Measurements from ENCODE around the gene PLEKHG5. TPM values are rescaled to one million over a fixed set of nuclear protein-coding genes. Genes with fewer than 3 reads are reported as not detected.

Gene PLEKHG5
- total and polyA plus RNA-seq, 2 donors (not counting 1 experiment from before 2014, with no cell fraction given), result 0.13 to 0.20 TPM

DNA sequence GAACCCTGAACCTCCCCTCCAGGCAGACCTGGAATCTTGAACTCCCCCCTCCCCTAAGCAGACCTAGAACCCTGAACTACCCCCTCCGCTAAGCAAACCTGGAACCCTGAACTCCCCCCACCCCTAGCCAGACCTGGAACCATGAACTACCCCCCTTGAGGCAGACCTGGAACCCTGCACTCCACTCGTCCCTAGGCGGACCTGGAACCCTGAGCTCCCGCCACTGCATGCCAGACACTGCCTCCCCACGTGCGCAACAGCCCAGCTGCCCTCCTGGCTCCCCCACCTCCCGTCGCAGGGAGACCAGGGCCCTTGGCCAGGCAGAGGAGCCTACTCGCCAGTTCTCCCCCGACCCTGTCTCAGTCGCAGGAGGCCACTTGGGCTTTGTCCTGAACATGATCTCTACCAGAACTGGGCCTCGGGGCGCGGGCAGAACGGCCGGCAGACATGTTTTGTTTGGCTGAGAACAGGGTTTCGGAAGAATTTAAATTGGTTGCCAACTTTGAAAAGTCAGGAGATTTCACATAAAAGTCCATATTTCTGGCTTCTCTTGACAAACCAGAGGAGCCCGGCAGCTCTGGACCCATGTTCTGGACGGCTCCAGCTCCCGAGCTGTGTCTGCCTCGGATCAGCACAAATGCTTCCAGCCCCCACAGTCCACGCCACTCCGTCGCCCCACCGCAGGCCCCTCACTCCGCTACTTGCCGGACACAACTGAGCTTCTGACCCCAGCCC is 9.2 kb upstream of the PLEKHG5 start:
- Mint-ChIP-seq H3K4me3 (no peak overlapping the region), H3K27ac (no peak overlapping the region), H3K4me1 (peaks cover 13% of the 10 kb centered on the region), H3K9me3 (ENCODE audit: insufficient read depth) (no peaks in the 10 kb centered on the region), H3K27me3 (peaks cover 36% of the 10 kb centered on the region)
- H4K20me1 ChIP-seq (ENCODE audit: control insufficient read depth, insufficient read depth, low read length, poor library complexity, severe bottlenecking), result no peaks in the 10 kb centered on the region
- CTCF ChIA-PET, result no interaction called here
- ATAC-seq (ENCODE audit: low read depth) (no peak), DNase-seq (no peak)
- H3K4me1 ChIP-seq (ENCODE audit: control insufficient read depth in 2 of 2, insufficient read depth in 2 of 2, low read length in 2 of 2), result peaks cover 13 to 17% of the 10 kb centered on the region in 2 donors
- no peaks in the 10 kb centered on the region for H3K9me3 ChIP-seq (ENCODE audit: control extremely low read depth in 1 of 3, control insufficient read depth in 2 of 3, insufficient read depth in 1 of 3, low read length in 2 of 3)
- TF ChIP-seq, protein P1, sequence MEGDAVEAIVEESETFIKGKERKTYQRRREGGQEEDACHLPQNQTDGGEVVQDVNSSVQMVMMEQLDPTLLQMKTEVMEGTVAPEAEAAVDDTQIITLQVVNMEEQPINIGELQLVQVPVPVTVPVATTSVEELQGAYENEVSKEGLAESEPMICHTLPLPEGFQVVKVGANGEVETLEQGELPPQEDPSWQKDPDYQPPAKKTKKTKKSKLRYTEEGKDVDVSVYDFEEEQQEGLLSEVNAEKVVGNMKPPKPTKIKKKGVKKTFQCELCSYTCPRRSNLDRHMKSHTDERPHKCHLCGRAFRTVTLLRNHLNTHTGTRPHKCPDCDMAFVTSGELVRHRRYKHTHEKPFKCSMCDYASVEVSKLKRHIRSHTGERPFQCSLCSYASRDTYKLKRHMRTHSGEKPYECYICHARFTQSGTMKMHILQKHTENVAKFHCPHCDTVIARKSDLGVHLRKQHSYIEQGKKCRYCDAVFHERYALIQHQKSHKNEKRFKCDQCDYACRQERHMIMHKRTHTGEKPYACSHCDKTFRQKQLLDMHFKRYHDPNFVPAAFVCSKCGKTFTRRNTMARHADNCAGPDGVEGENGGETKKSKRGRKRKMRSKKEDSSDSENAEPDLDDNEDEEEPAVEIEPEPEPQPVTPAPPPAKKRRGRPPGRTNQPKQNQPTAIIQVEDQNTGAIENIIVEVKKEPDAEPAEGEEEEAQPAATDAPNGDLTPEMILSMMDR (IDR thresholded peaks at IDR 0.05), result no peak
- no peak for TF ChIP-seq EZH2 (IDR thresholded peaks at IDR 0.05; ENCODE audit: borderline replicate concordance, insufficient read depth, low read depth, low read length, poor library complexity, severe bottlenecking)
- no peaks in the 10 kb centered on the region for H3K79me2 ChIP-seq (ENCODE audit: control insufficient read depth, insufficient read depth, low read length)
- intact Hi-C loops (cut with micrococcal nuclease), result no loop called here
- peaks cover 0 to 43% (median 12%) of the 10 kb centered on the region in 4 experiments for H3K27me3 ChIP-seq (replicated peaks in 1 of 4; ENCODE audit: control extremely low read depth in 1 of 4, control insufficient read depth in 3 of 4, insufficient read depth in 4 of 4, low read length in 3 of 4)
- no peak overlapping the region for H3K4me3 ChIP-seq (ENCODE audit: control extremely low read depth in 1 of 5, extremely low read depth in 1 of 5, insufficient read depth in 1 of 5, low read depth in 2 of 5, low read length in 4 of 5)
- H3K4me2 ChIP-seq (replicated peaks; ENCODE audit: low read depth, low read length, poor library complexity, severe bottlenecking), result no peak overlapping the region
- WGBS (ENCODE audit: insufficient coverage), result 93% methylated on average over 22 of the region's 27 CpGs
- no peaks in the 10 kb centered on the region for H3K36me3 ChIP-seq (replicated peaks in 1 of 2; ENCODE audit: control extremely low read depth in 1 of 2, control insufficient read depth in 1 of 2, extremely low read depth in 1 of 2, insufficient read depth in 2 of 2, low read length in 1 of 2)
- H2AFZ ChIP-seq (ENCODE audit: insufficient read depth, low read depth, low read length, poor library complexity, severe bottlenecking), result no peak overlapping the region
- H3K27ac ChIP-seq (ENCODE audit: low read length in 2 of 2), result no peak overlapping the region
- POLR2A ChIA-PET, result no interaction called here
- H3K9ac ChIP-seq (ENCODE audit: low read length), result no peak overlapping the region

DNA sequence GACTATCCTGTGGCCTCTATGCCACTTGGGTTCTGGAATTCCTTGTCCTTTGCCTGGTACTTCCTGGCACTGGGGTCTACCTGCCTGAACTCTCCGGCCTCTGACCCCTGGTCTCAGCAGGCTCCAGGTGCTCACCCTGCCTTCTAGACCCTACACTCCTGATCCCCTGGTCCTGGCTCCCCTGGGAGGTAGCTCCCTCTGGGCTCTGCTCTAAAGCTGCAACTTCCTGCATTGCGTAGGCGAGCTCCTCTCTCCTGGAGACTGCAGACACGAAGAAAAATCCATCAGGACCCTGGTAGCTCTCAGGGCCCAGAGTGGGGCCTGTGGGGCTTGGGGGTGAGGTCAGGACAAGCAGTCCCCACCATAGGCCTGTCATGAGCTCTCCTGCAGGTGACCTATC is 7.8 kb upstream of the PLEKHG5 start:
- peaks cover 13 to 17% of the 10 kb centered on the region in 2 donors for H3K4me1 ChIP-seq (ENCODE audit: control insufficient read depth in 2 of 2, insufficient read depth in 2 of 2, low read length in 2 of 2)
- Mint-ChIP-seq H3K4me3 (peak overlapping the region; percentile 29), H3K9me3 (ENCODE audit: insufficient read depth) (no peaks in the 10 kb centered on the region), H3K27me3 (peaks cover 34% of the 10 kb centered on the region), H3K4me1 (peaks cover 13% of the 10 kb centered on the region), H3K27ac (no peak overlapping the region)
- DNase-seq (no peak), ATAC-seq (ENCODE audit: low read depth) (no peak)
- H3K9me3 ChIP-seq (ENCODE audit: control extremely low read depth in 1 of 3, control insufficient read depth in 2 of 3, insufficient read depth in 1 of 3, low read length in 2 of 3), result no peaks in the 10 kb centered on the region
- no peaks in the 10 kb centered on the region for H3K36me3 ChIP-seq (replicated peaks in 1 of 2; ENCODE audit: control extremely low read depth in 1 of 2, control insufficient read depth in 1 of 2, extremely low read depth in 1 of 2, insufficient read depth in 2 of 2, low read length in 1 of 2)
- POLR2A ChIA-PET, result no interaction called here
- no peaks in the 10 kb centered on the region for H4K20me1 ChIP-seq (ENCODE audit: control insufficient read depth, insufficient read depth, low read length, poor library complexity, severe bottlenecking)
- no peak overlapping the region for H3K9ac ChIP-seq (ENCODE audit: low read length)
- 91% methylated on average over 1 of the region's 4 CpGs for WGBS (ENCODE audit: insufficient coverage)
- H3K27me3 ChIP-seq (replicated peaks in 1 of 4; ENCODE audit: control extremely low read depth in 1 of 4, control insufficient read depth in 3 of 4, insufficient read depth in 4 of 4, low read length in 3 of 4), result peaks cover 0 to 46% (median 12%) of the 10 kb centered on the region in 4 experiments
- no peak overlapping the region for H3K27ac ChIP-seq (ENCODE audit: low read length in 2 of 2)
- intact Hi-C loops (cut with micrococcal nuclease), result no loop called here
- H3K4me3 ChIP-seq (ENCODE audit: control extremely low read depth in 1 of 5, extremely low read depth in 1 of 5, insufficient read depth in 1 of 5, low read depth in 2 of 5, low read length in 4 of 5), result no peak overlapping the region
- no peaks in the 10 kb centered on the region for H3K79me2 ChIP-seq (ENCODE audit: control insufficient read depth, insufficient read depth, low read length)
- H2AFZ ChIP-seq (ENCODE audit: insufficient read depth, low read depth, low read length, poor library complexity, severe bottlenecking), result no peak overlapping the region
- TF ChIP-seq, protein P1 (IDR thresholded peaks at IDR 0.05), result no peak
- no peak for TF ChIP-seq EZH2 (IDR thresholded peaks at IDR 0.05; ENCODE audit: borderline replicate concordance, insufficient read depth, low read depth, low read length, poor library complexity, severe bottlenecking)
- no peak overlapping the region for H3K4me2 ChIP-seq (replicated peaks; ENCODE audit: low read depth, low read length, poor library complexity, severe bottlenecking)
- CTCF ChIA-PET, result interaction anchor here (0.9 to 1.4 kb wide), 3 partner anchors 8 to 13 kb away, joined by 3 to 4 read pairs (median 4); partner anchors contain the start of gene PLEKHG5

All from B cell (primary cell).